Thoracic aorta (tissue), 2 donors: ENCODE data around the gene COL6A2. TPM values are rescaled to one million over a fixed set of nuclear protein-coding genes. Genes with fewer than 3 reads are reported as not detected.
A peak's percentile ranks its signal among the peaks of the same experiment; 100 is the strongest.

Source experiments
- ATAC-seq: fragments of 150-250 bp; one replicate; pipeline ENCODE4 v1.8.0; 2017; ENCODE audit warnings: low read depth; ENCODE audit not compliant: insufficient number of reproducible peaks, low FRiP score
- DNase-seq: peaks from one replicate; pipeline ENCODE4 v3.0.0-alpha.2; 2020; ENCODE audit warnings: low spot score
- H3K27ac ChIP-seq, 2 donors: fragments of 200-600 bp; sonication (generic); 1 replicate in 1 of 2; 2 replicates in 1 of 2; pipeline ENCODE4 v1.5.1; 2016; ENCODE audit warnings: mild to moderate bottlenecking in 2 of 2, moderate library complexity in 2 of 2
- H3K27me3 ChIP-seq: fragments of 200-600 bp; sonication (generic); replicated peaks from 2 replicates; pipeline ENCODE4 v1.6.0; 2016; ENCODE audit warnings: mild to moderate bottlenecking; ENCODE audit not compliant: insufficient read depth
- H3K36me3 ChIP-seq: fragments of 200-600 bp; sonication (generic); one replicate; pipeline ENCODE4 v1.5.1; 2016
- H3K4me1 ChIP-seq, 2 donors: fragments of 200-600 bp; sonication (generic); 1 replicate in 1 of 2; 2 replicates in 1 of 2; pipeline versions ENCODE4 v1.5.1 to v1.6.0; 2016; ENCODE audit warnings: low read depth in 2 of 2, mild to moderate bottlenecking in 1 of 2; ENCODE audit not compliant: control insufficient read depth in 1 of 2
- H3K4me3 ChIP-seq: fragments of 200-600 bp; sonication (generic); 2 replicates; pipeline ENCODE4 v1.5.1; 2016; ENCODE audit warnings: mild to moderate bottlenecking
- H3K9me3 ChIP-seq: fragments of 200-600 bp; sonication (generic); 2 replicates; pipeline ENCODE4 v1.5.1; 2016
- total RNA-seq, 2 donors: library from RNA; depleted of rRNA; stranded (reverse); fragments of >200 nt; gene quantifications; one replicate each; pipeline versions ENCODE4 v1.1.0 to v1.2.3, GENCODE V29; 2016
- TF ChIP-seq, protein P1 (sequence below): fragments of 200-600 bp; sonication (generic); IDR thresholded peaks from one replicate; pipeline ENCODE4 v1.5.1; 2019; ENCODE audit warnings: antibody characterized with exemption

The COL6A2 gene
- total RNA-seq, 2 donors from 2014 or later = 1,835 to 1,885 TPM

DNA sequence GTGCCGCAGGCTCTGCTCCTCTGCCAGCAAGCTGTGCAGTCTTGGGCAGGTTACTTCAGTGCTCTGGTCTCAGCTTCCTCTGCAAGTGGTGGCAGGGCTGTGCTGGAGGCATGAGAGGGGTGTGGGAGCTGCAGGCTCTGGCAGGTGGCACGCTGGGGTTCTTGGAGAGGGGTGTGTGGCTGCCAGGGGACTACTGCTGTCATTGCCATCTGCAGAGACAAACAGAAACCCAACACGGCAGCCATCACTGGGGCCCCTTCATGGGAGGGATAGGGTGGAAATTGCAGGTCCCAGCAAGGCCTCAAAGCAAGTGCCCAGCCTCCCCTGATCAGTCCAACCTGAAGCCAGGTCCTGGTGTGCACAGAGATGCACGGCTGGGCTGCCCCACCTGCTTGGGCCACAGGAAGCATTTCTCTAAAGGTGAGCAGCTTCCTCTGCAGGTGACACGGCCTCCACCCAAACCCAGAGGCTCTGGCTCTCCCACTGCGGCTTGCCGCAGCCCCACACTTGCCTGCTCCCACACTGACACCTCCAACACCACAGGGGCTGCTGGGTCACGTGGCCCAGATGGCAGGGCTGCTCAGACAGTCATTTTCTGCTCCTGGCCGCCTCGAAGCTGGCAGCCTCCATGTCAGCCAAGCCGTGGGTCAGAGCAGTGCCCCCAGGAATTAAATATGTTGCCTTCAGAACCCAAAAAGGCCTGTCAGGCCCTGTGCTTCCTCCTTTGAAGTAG is 4.1 kb upstream of the COL6A2 start:
- DNase-seq = no peak
- Histone ChIP-seq H3K4me3 (no peak overlapping the region), H3K36me3 (no peaks in the 10 kb centered on the region), H3K9me3 (no peaks in the 10 kb centered on the region), H3K27ac (peak overlapping the region; percentile 91 to 93), H3K4me1 (peaks cover 14 to 43% of the 10 kb centered on the region in 2 donors), H3K27me3 (no peaks in the 10 kb centered on the region)
- no peak for ATAC-seq
- TF ChIP-seq, protein P1, sequence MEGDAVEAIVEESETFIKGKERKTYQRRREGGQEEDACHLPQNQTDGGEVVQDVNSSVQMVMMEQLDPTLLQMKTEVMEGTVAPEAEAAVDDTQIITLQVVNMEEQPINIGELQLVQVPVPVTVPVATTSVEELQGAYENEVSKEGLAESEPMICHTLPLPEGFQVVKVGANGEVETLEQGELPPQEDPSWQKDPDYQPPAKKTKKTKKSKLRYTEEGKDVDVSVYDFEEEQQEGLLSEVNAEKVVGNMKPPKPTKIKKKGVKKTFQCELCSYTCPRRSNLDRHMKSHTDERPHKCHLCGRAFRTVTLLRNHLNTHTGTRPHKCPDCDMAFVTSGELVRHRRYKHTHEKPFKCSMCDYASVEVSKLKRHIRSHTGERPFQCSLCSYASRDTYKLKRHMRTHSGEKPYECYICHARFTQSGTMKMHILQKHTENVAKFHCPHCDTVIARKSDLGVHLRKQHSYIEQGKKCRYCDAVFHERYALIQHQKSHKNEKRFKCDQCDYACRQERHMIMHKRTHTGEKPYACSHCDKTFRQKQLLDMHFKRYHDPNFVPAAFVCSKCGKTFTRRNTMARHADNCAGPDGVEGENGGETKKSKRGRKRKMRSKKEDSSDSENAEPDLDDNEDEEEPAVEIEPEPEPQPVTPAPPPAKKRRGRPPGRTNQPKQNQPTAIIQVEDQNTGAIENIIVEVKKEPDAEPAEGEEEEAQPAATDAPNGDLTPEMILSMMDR = no peak

DNA sequence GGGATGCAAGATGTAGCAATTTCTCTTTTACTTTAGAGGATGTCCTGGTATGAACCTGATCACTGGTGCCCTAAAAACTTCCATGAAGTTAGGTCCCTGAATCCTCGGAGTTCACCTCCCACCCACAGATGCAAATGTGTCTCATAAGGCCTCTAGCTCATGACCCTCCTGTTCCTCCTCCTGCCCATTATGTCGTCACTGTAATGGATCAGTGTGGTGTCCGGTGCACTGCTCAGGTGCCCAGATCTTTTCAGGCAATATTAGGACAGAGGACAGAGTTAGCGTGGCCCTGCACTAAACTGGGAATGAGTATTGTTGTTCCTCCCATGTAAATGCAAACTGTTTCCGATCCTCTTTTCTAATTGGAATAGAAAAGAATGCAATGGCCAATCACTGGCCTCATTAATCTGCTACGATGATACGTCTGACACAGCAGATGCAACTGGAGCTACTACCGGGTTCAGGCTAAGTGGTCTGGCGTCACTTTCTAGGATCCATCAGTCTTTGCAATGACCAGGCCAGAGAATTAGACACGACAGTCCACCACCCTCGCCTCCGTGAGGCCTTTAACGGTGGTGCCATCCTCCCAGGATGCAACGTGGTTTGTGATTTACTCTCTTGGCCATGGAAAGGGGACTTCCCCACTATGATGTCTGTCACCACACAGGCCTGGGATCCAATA is 3.4 kb upstream of the COL6A2 start:
- TF ChIP-seq, protein P1 = no peak
- H3K36me3 ChIP-seq = no peaks in the 10 kb centered on the region
- no peak overlapping the region for H3K4me3 ChIP-seq
- ATAC-seq (no peak), DNase-seq (no peak)
- H3K9me3 ChIP-seq = no peaks in the 10 kb centered on the region
- peaks cover 14 to 43% of the 10 kb centered on the region in 2 donors for H3K4me1 ChIP-seq
- H3K27ac ChIP-seq = peak overlapping the region; percentile 91 to 93
- no peaks in the 10 kb centered on the region for H3K27me3 ChIP-seq

GRCh38 chr21:46095083-46095719 is 2.7 kb upstream of the COL6A2 start:
- no peaks in the 10 kb centered on the region for H3K27me3 ChIP-seq
- H3K9me3 ChIP-seq = no peaks in the 10 kb centered on the region
- H3K27ac ChIP-seq = peak overlapping the region; percentile 93 to 97
- H3K36me3 ChIP-seq = no peaks in the 10 kb centered on the region
- ATAC-seq (no peak), DNase-seq (no peak)
- TF ChIP-seq, protein P1 = no peak
- peaks cover 16 to 43% of the 10 kb centered on the region in 2 donors for H3K4me1 ChIP-seq
- no peak overlapping the region for H3K4me3 ChIP-seq

DNA sequence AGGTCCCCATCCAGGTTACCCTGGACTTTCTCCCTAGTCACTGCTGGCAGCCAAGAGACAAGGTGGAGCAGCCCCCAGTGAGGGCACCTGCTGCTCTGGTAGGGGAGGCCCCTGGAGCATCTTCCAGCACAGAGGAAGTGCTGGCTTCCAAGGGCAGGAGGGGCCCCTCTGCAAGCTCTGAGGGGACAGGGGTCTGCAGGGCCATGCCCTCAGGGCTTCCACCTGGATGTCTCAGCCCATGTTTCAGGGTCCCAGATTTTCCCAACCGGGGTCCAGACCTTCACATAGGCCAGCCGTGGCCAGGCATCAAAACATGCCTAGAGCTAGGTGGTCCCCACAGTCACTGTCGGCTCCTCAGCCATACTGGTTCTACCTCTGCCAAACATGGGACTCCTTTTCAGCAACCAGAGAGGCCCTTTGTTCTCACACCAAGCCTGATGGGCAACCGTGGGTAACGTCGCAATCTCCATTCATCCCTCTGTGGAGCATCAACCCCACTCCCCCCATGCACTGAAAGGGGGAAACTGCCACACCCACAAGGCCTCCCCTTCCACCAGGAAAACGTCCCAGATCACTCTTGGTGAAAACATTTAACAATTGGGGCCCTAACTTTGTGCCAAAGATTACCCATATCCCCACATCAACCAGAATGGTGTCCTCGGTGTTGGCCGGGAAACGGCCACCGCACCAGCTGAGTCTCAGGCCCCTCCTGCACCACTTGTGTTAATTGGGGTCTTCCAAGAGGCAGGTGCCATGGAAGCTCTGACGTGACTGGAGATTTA is 1.9 kb upstream of the COL6A2 start:
- ATAC-seq (no peak), DNase-seq (no peak)
- Histone ChIP-seq H3K36me3 (no peaks in the 10 kb centered on the region), H3K9me3 (no peaks in the 10 kb centered on the region), H3K27ac (peak overlapping the region; percentile 93 to 97), H3K4me3 (no peak overlapping the region), H3K4me1 (peaks cover 16 to 50% of the 10 kb centered on the region in 2 donors), H3K27me3 (no peaks in the 10 kb centered on the region)
- TF ChIP-seq, protein P1 = no peak
